Measurements from ENCODE around the gene DNAAF1.

DNAAF1 gene

GRCh38 chr16:84144209-84144858 is 774 bp upstream of the DNAAF1 start:
- no peak for DNase-seq (ENCODE audit: low read depth)
- TF ChIP-seq CTCF (IDR thresholded peaks at IDR 0.05; ENCODE audit: low read depth, low read length, missing control alignments) = peak; percentile 19
- peak overlapping the region; percentile 82 for H3K4me3 ChIP-seq (ENCODE audit: low read depth, low read length)

GRCh38 chr16:84150926-84151325 is 5.8 kb downstream of the DNAAF1 start:
- H3K4me3 ChIP-seq (ENCODE audit: low read depth, low read length) = no peak overlapping the region
- no peak for TF ChIP-seq CTCF (IDR thresholded peaks at IDR 0.05; ENCODE audit: low read depth, low read length, missing control alignments)
- no peak for DNase-seq (ENCODE audit: low read depth)

GRCh38 chr16:84153660-84154214 is 8.6 kb downstream of the DNAAF1 start:
- no peak for TF ChIP-seq CTCF (IDR thresholded peaks at IDR 0.05; ENCODE audit: low read depth, low read length, missing control alignments)
- no peak overlapping the region for H3K4me3 ChIP-seq (ENCODE audit: low read depth, low read length)
- no peak for DNase-seq (ENCODE audit: low read depth)

GRCh38 chr16:84155226-84155625 is 10.1 kb downstream of the DNAAF1 start:
- DNase-seq (ENCODE audit: low read depth) = no peak
- no peak for TF ChIP-seq CTCF (IDR thresholded peaks at IDR 0.05; ENCODE audit: low read depth, low read length, missing control alignments)
- no peak overlapping the region for H3K4me3 ChIP-seq (ENCODE audit: low read depth, low read length)

GRCh38 chr16:84155771-84156170 is 10.7 kb downstream of the DNAAF1 start:
- no peak for TF ChIP-seq CTCF (IDR thresholded peaks at IDR 0.05; ENCODE audit: low read depth, low read length, missing control alignments)
- DNase-seq (ENCODE audit: low read depth) = no peak
- H3K4me3 ChIP-seq (ENCODE audit: low read depth, low read length) = no peak overlapping the region

GRCh38 chr16:84156342-84156784 is 11.3 kb downstream of the DNAAF1 start:
- TF ChIP-seq CTCF (IDR thresholded peaks at IDR 0.05; ENCODE audit: low read depth, low read length, missing control alignments) = peak; percentile 22
- DNase-seq (ENCODE audit: low read depth) = no peak
- no peak overlapping the region for H3K4me3 ChIP-seq (ENCODE audit: low read depth, low read length)

- TF ChIP-seq CTCF (IDR thresholded peaks at IDR 0.05; ENCODE audit: low read depth, low read length, missing control alignments) = no peak
- DNase-seq (ENCODE audit: low read depth) = no peak
- H3K4me3 ChIP-seq (ENCODE audit: low read depth, low read length) = no peak overlapping the region
Observed at GRCh38 chr16:84159007-84159406, 13.9 kb downstream of the DNAAF1 start.
